Measurements from ENCODE around the gene ERMAP. TPM values are rescaled to one million over a fixed set of nuclear protein-coding genes. Genes with fewer than 3 reads are reported as not detected.

The ERMAP gene
- total and polyA plus RNA-seq, 2 of the 8 experiments (the other 6 are each of a cell fraction or from before 2014, with no cell fraction given), result 2.5 to 3.9 TPM

GRCh38 chr1:42832641-42833240 is 15.8 kb downstream of the ERMAP start (continued):
- TF ChIP-seq RBBP5 (IDR thresholded peaks at IDR 0.05; ENCODE audit: borderline replicate concordance, low read depth, low read length), result no peak
- no peak for TF ChIP-seq CREB1 (IDR thresholded peaks at IDR 0.05)

Measured in H1 (cell line).